Endothelial cell of umbilical vein (primary cell): Measurements from ENCODE around the gene NUP62. TPM values are rescaled to one million over a fixed set of nuclear protein-coding genes. Genes with fewer than 3 reads are reported as not detected.

Source experiments
- BruUV-seq: library from RNA; stranded (reverse); fragments of 400-500 nt; replicated peaks from 2 replicates; lab custom pipeline; 2021; lab: Mats Ljungman, UMichigan
- CTCF ChIA-PET: fragments of 300-600, 350-600 bp; sonication (Branson Sonifier 250); formaldehyde crosslinking; loops from one replicate; lab custom pipeline; 2021; ENCODE audit warnings: antibody characterized with exemption, inconsistent platforms; lab: Charles Lee
- POLR2A ChIA-PET: fragments of 300-600, 350-600 bp; sonication (Branson Sonifier 250); formaldehyde crosslinking; loops from one replicate; lab custom pipeline; 2021; ENCODE audit warnings: antibody characterized with exemption, inconsistent platforms; lab: Charles Lee
- DNase-seq: peaks from one replicate; pipeline ENCODE4 v3.0.0-alpha.2; 2011; ENCODE audit warnings: low read depth, low spot score
- FAIRE-seq: peaks from 2 replicates; lab custom pipeline; 2011; peaks lifted over from hg19 to GRCh38; lab: Jason Lieb, UNC
- H2AFZ ChIP-seq: 2 replicates; pipeline ENCODE4 v1.6.0; 2012; ENCODE audit warnings: low read depth, low read length, control low read depth, inconsistent platforms
- H3K27ac ChIP-seq: 2 replicates; pipeline ENCODE4 v1.5.1; 2011; ENCODE audit warnings: low read depth, mild to moderate bottlenecking, control low read depth, low read length, moderate library complexity; ENCODE audit not compliant: insufficient read depth
- H3K27me3 ChIP-seq, 2 experiments: 2 replicates each; pipeline versions ENCODE4 v1.6.0 to v1.6.1; 2011; ENCODE audit warnings: low read length in 2 of 2, mixed read lengths in 1 of 2; ENCODE audit not compliant: control insufficient read depth in 2 of 2, insufficient read depth in 2 of 2
- H3K36me3 ChIP-seq, 2 experiments: 2 replicates in 1 of 2; 3 replicates in 1 of 2; pipeline ENCODE4 v1.5.1; 2011; ENCODE audit warnings: low read length in 2 of 2, mild to moderate bottlenecking in 1 of 2, moderate library complexity in 1 of 2; ENCODE audit not compliant: control insufficient read depth in 2 of 2, insufficient read depth in 2 of 2; ENCODE audit errors: extremely low read depth in 1 of 2
- H3K4me1 ChIP-seq: 3 replicates; pipeline ENCODE4 v1.5.1; 2011; ENCODE audit warnings: mild to moderate bottlenecking, low read length; ENCODE audit not compliant: control insufficient read depth, insufficient read depth; ENCODE audit errors: extremely low read depth
- H3K4me2 ChIP-seq: 2 replicates; pipeline ENCODE4 v1.6.1; 2011; ENCODE audit warnings: low read length, control low read depth, mixed read lengths; ENCODE audit not compliant: insufficient read depth
- H3K4me3 ChIP-seq, 3 experiments: fragments of 200-600 bp in 1 of 3; sonication (generic), shearing (Covaris generic) in 1 of 3; replicated peaks in 1 of 3; 2 replicates each; pipeline ENCODE4 v1.5.1; 2011 to 2016; ENCODE audit warnings: control low read depth in 3 of 3, low read length in 3 of 3, mild to moderate bottlenecking in 2 of 3, inconsistent platforms in 1 of 3, low read depth in 1 of 3, moderate library complexity in 1 of 3; ENCODE audit not compliant: insufficient read depth in 1 of 3
- H3K79me2 ChIP-seq: 2 replicates; pipeline ENCODE4 v1.6.0; 2012; ENCODE audit warnings: low read length, inconsistent platforms; ENCODE audit not compliant: control insufficient read depth, insufficient read depth
- H3K9ac ChIP-seq: replicated peaks from 2 replicates; pipeline ENCODE3; 2011; ENCODE audit warnings: low read length, control low read depth; ENCODE audit not compliant: insufficient read depth; ENCODE audit errors: extremely low read depth
- H3K9me1 ChIP-seq: replicated peaks from 3 replicates; pipeline ENCODE4 v1.6.0; 2011; ENCODE audit warnings: mild to moderate bottlenecking, low read length; ENCODE audit not compliant: control insufficient read depth, insufficient read depth; ENCODE audit errors: extremely low read depth
- H3K9me3 ChIP-seq: replicated peaks from 2 replicates; pipeline ENCODE4 v1.5.1; 2012; ENCODE audit warnings: low read length, inconsistent platforms; ENCODE audit not compliant: control insufficient read depth, insufficient read depth
- H4K20me1 ChIP-seq: replicated peaks from 2 replicates; pipeline ENCODE3; 2011; ENCODE audit warnings: mild to moderate bottlenecking, low read length; ENCODE audit not compliant: control insufficient read depth, insufficient read depth; ENCODE audit errors: extremely low read depth
- CTCF ChIP-seq, 2 donors: IDR thresholded peaks; 1 replicate in 1 of 2; 2 replicates in 1 of 2; pipeline ENCODE4 v1.5.1; 2011; ENCODE audit warnings: low read length in 2 of 2, mild to moderate bottlenecking in 2 of 2, moderate library complexity in 2 of 2, control low read depth in 1 of 2, inconsistent platforms in 1 of 2, low read depth in 1 of 2; ENCODE audit not compliant: insufficient read depth in 1 of 2; ENCODE audit errors: extremely low read depth in 1 of 2
- EZH2 ChIP-seq: IDR thresholded peaks from 2 replicates; pipeline ENCODE4 v1.6.1; 2012; ENCODE audit warnings: borderline replicate concordance, low read depth, mild to moderate bottlenecking, moderate library complexity, low read length, inconsistent platforms; ENCODE audit not compliant: severe bottlenecking
- FOS ChIP-seq: IDR thresholded peaks from 2 replicates; pipeline ENCODE4 v1.6.1; 2011; ENCODE audit warnings: mild to moderate bottlenecking, low read length, moderate library complexity, borderline replicate concordance; ENCODE audit not compliant: insufficient read depth
- GATA2 ChIP-seq: IDR thresholded peaks from 2 replicates; pipeline ENCODE4 v1.7.0; 2011; ENCODE audit warnings: low read depth, mild to moderate bottlenecking, moderate library complexity, mixed read lengths, low read length; ENCODE audit not compliant: insufficient read length, insufficient read depth
- JUN ChIP-seq: IDR thresholded peaks from 2 replicates; pipeline ENCODE4 v1.6.1; 2011; ENCODE audit warnings: borderline replicate concordance, low read depth; ENCODE audit not compliant: insufficient read length, insufficient read depth
- MAX ChIP-seq: IDR thresholded peaks from 2 replicates; pipeline ENCODE4 v1.6.1; 2011; ENCODE audit not compliant: insufficient read depth, insufficient read length
- MYC ChIP-seq: IDR thresholded peaks from one replicate; pipeline ENCODE4 v1.6.1; 2011; ENCODE audit warnings: mild to moderate bottlenecking, low read depth, low read length
- POLR2A ChIP-seq: IDR thresholded peaks from 2 replicates; pipeline ENCODE4 v1.6.1; 2012; ENCODE audit warnings: low read depth, mild to moderate bottlenecking, control low read depth, low read length
- POLR2AphosphoS5 ChIP-seq: IDR thresholded peaks from 2 replicates; pipeline ENCODE4 v1.6.1; 2012; ENCODE audit warnings: low read depth, mild to moderate bottlenecking, control low read depth, low read length, moderate library complexity; ENCODE audit not compliant: insufficient read depth
- dilution Hi-C: fragments of 300-500 bp; cut with MboI; formaldehyde crosslinking; loops from one replicate; pipeline ENCODE4 v1.15.0; 2019; ENCODE audit warnings: low sequenced_read_pairs; ENCODE audit not compliant: extremely low pct_ligation_motif_present
- intact Hi-C: fragments of 100-400 bp; cut with micrococcal nuclease; formaldehyde crosslinking; loops from one replicate; pipeline ENCODE4 v1.10.0; 2022
- polyA plus RNA-seq, 4 experiments: library from polyadenylated mRNA; depleted of rRNA in 3 of 4; stranded (reverse) in 3 of 4; unstranded in 1 of 4; fragments of >200 nt; gene quantifications; 2 replicates each; pipeline versions ENCODE4 v1.2.1 to v1.2.3, GENCODE V29; 2011 to 2012; ENCODE audit warnings: missing spikeins in 1 of 4
- total RNA-seq: library from RNA; stranded (reverse); gene quantifications from 2 replicates; pipeline ENCODE4 v1.2.3, GENCODE V29; 2021

NUP62 gene
- total and polyA plus RNA-seq, 2 donors (not counting 3 experiments of a cell fraction or from before 2014, with no cell fraction given): 32.0 to 93.7 TPM

- H3K79me2 ChIP-seq: no peaks in the 10 kb centered on the region
- no peaks in the 10 kb centered on the region for H4K20me1 ChIP-seq
- no peak for FAIRE-seq
- CTCF ChIA-PET: interaction anchor here (1.1 kb wide), 1 partner anchor 10 kb away, joined by 6 read pairs; no protein-coding TSS in a partner anchor
- DNase-seq: no peak
- no peak overlapping the region for H3K9ac ChIP-seq
- H2AFZ ChIP-seq: no peak overlapping the region
- no peak overlapping the region for H3K4me3 ChIP-seq
- POLR2A ChIA-PET: no interaction called here
- H3K9me1 ChIP-seq: no peaks in the 10 kb centered on the region
- H3K36me3 ChIP-seq: no peaks in the 10 kb centered on the region
- H3K4me2 ChIP-seq: no peak overlapping the region
- no peaks in the 10 kb centered on the region for H3K27me3 ChIP-seq
- no peaks in the 10 kb centered on the region for H3K9me3 ChIP-seq
- intact Hi-C loops: no loop called here
- H3K27ac ChIP-seq: no peak overlapping the region
- BruUV-seq: no TSS peak
- dilution Hi-C loops: no loop called here
- H3K4me1 ChIP-seq: no peaks in the 10 kb centered on the region
- TF ChIP-seq FOS: no peak
- no peak for TF ChIP-seq MAX
- TF ChIP-seq MYC: no peak
- TF ChIP-seq JUN: no peak
- TF ChIP-seq POLR2AphosphoS5: no peak
- no peak for TF ChIP-seq CTCF (IDR thresholded peaks at IDR 0.05; ENCODE audit: extremely low read depth in 1 of 2, insufficient read depth in 1 of 2, low read depth in 1 of 2, low read length in 2 of 2)
- TF ChIP-seq POLR2A: no peak
- TF ChIP-seq GATA2: no peak
- TF ChIP-seq EZH2: no peak
Observed at GRCh38 chr19:49975051-49975450, 45.7 kb upstream of the NUP62 start.
